ENCODE data around the gene ST7. TPM values are rescaled to one million over a fixed set of nuclear protein-coding genes. Genes with fewer than 3 reads are reported as not detected.

Gene ST7
- total RNA-seq, 1 experiment from 2014 or later: 12.9 TPM

DNA sequence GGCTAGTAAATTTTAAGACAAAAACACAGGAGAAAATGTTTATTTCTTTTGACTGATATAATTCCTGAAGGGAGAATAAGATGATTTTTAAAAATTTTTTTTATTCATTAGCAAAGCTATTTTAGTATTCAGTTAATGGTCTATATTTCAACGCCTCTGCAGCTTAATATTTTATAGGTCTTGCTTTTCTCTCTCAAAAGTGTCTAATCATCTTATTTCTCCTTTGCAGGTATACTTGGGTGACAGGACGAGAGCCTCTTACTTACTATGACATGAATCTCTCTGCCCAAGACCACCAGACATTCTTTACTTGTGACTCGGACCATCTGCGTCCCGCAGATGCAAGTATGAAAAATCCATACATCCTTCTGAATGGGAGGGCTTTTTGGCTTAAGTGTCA lies 177.0 kb downstream of the ST7 start:
- Histone ChIP-seq H3K79me2 (ENCODE audit: insufficient read depth, low read length) (no peaks in the 10 kb centered on the region; the same call in 1 of the 2 replicates), H2BK12ac (ENCODE audit: insufficient read length, low read depth, low read length) (no peak overlapping the region), H3K9ac (ENCODE audit: extremely low read depth, insufficient read length, low read length) (no peak overlapping the region), H2BK5ac (ENCODE audit: insufficient read length, low read length) (no peak overlapping the region), H3K23me2 (ENCODE audit: insufficient read length, low read depth, low read length, poor library complexity, severe bottlenecking) (no peaks in the 10 kb centered on the region), H2AFZ (ENCODE audit: low read length) (no peak overlapping the region), H2BK20ac (ENCODE audit: low read depth, low read length, poor library complexity, severe bottlenecking) (no peak overlapping the region), H2BK120ac (ENCODE audit: low read depth, low read length, poor library complexity, severe bottlenecking) (no peak overlapping the region), H3K27ac (ENCODE audit: insufficient read length, low read depth, low read length) (no peak overlapping the region), H3K4ac (ENCODE audit: low read depth, low read length) (no peak overlapping the region), H3K4me1 (ENCODE audit: insufficient read depth, low read length) (no peaks in the 10 kb centered on the region), H3K18ac (ENCODE audit: insufficient read length, low read depth, low read length) (no peak overlapping the region), H4K91ac (ENCODE audit: insufficient read length, low read depth, low read length) (no peak overlapping the region), H3K56ac (ENCODE audit: insufficient read length, low read depth, low read length) (no peak overlapping the region), H3K4me2 (ENCODE audit: insufficient read depth, insufficient read length, low read length) (no peak overlapping the region), H3K27me3 (ENCODE audit: insufficient read depth, low read length) (no peaks in the 10 kb centered on the region), H3K23ac (ENCODE audit: insufficient read length, low read depth, low read length) (no peak overlapping the region), H3K14ac (ENCODE audit: insufficient read depth, low read length) (no peak overlapping the region), H3K79me1 (ENCODE audit: insufficient read depth, low read depth, low read length, poor library complexity, severe bottlenecking) (no peaks in the 10 kb centered on the region), H4K5ac (ENCODE audit: insufficient read length, low read depth, low read length) (no peak overlapping the region), H2AK5ac (ENCODE audit: insufficient read length, low read length) (no peak overlapping the region), H3T11ph (ENCODE audit: low read length) (no peak overlapping the region), H4K20me1 (ENCODE audit: control insufficient read depth, insufficient read depth, insufficient read length) (no peaks in the 10 kb centered on the region), H3K9me3 (ENCODE audit: control insufficient read depth, low read depth, low read length) (no peaks in the 10 kb centered on the region), H4K8ac (replicated peaks; ENCODE audit: insufficient read length, low read depth, low read length) (no peak overlapping the region), H2BK15ac (ENCODE audit: low read depth, low read length) (no peak overlapping the region)
- Mint-ChIP-seq H3K36me3 (ENCODE audit: insufficient read depth in 1 of 3, low read depth in 3 of 3) (peaks cover 0 to 9% (median 8%) of the 10 kb centered on the region in 3 experiments; a peak in 4 of 7 replicates), H3K27me3 (ENCODE audit: low read depth) (no peaks in the 10 kb centered on the region), H3K27ac (no peak overlapping the region; a peak in 1 of 7 replicates), H3K4me3 (no peak overlapping the region), H3K4me1 (peaks cover 19 to 20% of the 10 kb centered on the region in 2 experiments), H3K9me3 (no peaks in the 10 kb centered on the region)
- TF ChIP-seq CTCF (conservative IDR thresholded peaks at IDR 0.05): no peak
- WGBS (ENCODE audit: extremely low coverage, insufficient read length, low lambda C conversion rate): no CpG with 5 or more reads among the region's 5 CpGs
- DNase-seq: no peak
